Stomach (tissue), 4 donors: ENCODE data around the gene TH.

Experiments used
- CTCF ChIP-seq, 7 experiments: fragments of 450-650 bp in 4 of 7; fragments of 200-600 bp in 3 of 7; sonication (generic) in 3 of 7; IDR thresholded peaks; one replicate each; pipeline ENCODE4 v1.5.1; 2016 to 2019; ENCODE audit warnings: antibody characterized with exemption in 7 of 7, control low read depth in 2 of 7, mild to moderate bottlenecking in 1 of 7
- EP300 ChIP-seq: sonication (generic); formaldehyde crosslinking; IDR thresholded peaks from one replicate; pipeline ENCODE4 v1.6.1; 2017; ENCODE audit warnings: antibody characterized with exemption

GRCh38 chr11:2192435-2192834 lies 20.8 kb upstream of the TH start:
- TF ChIP-seq CTCF (IDR thresholded peaks at IDR 0.05) (no peak), EP300 (no peak)
